HepG2 (cell line): Measurements from ENCODE around the gene SPC24. TPM values are rescaled to one million over a fixed set of nuclear protein-coding genes. Genes with fewer than 3 reads are reported as not detected.

Experiments used
- BCLAF1 ChIP-seq: fragments of 450-650 bp; IDR thresholded peaks from 2 replicates; pipeline ENCODE4 v1.6.1; 2017; ENCODE audit warnings: mild to moderate bottlenecking
- CHD4 ChIP-seq: fragments of 200-600 bp; sonication (generic); IDR thresholded peaks from 2 replicates; pipeline ENCODE4 v1.7.0; 2017; ENCODE audit warnings: mild to moderate bottlenecking, low read length, borderline replicate concordance
- GRHL1 ChIP-seq: sonication (generic); formaldehyde crosslinking; conservative IDR thresholded peaks from 2 replicates; pipeline ENCODE4 v1.8.0; 2022; ENCODE audit warnings: missing genetic modification reagents
- MEIS1 ChIP-seq: sonication (generic); formaldehyde crosslinking; IDR thresholded peaks from 2 replicates; pipeline ENCODE4 v1.9.0; 2021; ENCODE audit warnings: mild to moderate bottlenecking, missing genetic modification reagents, moderate library complexity, borderline replicate concordance
- MEIS2 ChIP-seq: sonication (generic); formaldehyde crosslinking; IDR thresholded peaks from 2 replicates; pipeline ENCODE4 v1.9.0; 2021; ENCODE audit warnings: mild to moderate bottlenecking, missing genetic modification reagents
- MLLT10 ChIP-seq: sonication (generic); formaldehyde crosslinking; IDR thresholded peaks from 2 replicates; pipeline ENCODE4 v1.4.0; 2020; ENCODE audit warnings: missing genetic modification reagents
- NFRKB ChIP-seq: fragments of 450-650 bp; IDR thresholded peaks from 2 replicates; pipeline ENCODE4 v1.6.1; 2017
- SALL2 ChIP-seq: sonication (generic); formaldehyde crosslinking; IDR thresholded peaks from 2 replicates; pipeline ENCODE4 v1.8.1; 2023; ENCODE audit warnings: mild to moderate bottlenecking, missing genetic modification reagents, inconsistent platforms
- TRIM24 ChIP-seq: sonication (generic); formaldehyde crosslinking; IDR thresholded peaks from 2 replicates; pipeline ENCODE4 v1.8.0; 2022; ENCODE audit warnings: mild to moderate bottlenecking, missing genetic modification reagents
- ZMYM2 ChIP-seq: sonication (generic); formaldehyde crosslinking; IDR thresholded peaks from 2 replicates; pipeline ENCODE4 v1.8.0; 2022; ENCODE audit warnings: mild to moderate bottlenecking, missing genetic modification reagents
- ZNF34 ChIP-seq: sonication (generic); formaldehyde crosslinking; IDR thresholded peaks from 2 replicates; pipeline ENCODE4 v1.4.0; 2020; ENCODE audit warnings: mild to moderate bottlenecking, missing genetic modification reagents, borderline replicate concordance
- ZNF556 ChIP-seq: sonication (generic); formaldehyde crosslinking; IDR thresholded peaks from 2 replicates; pipeline ENCODE4 v1.4.0; 2020; ENCODE audit warnings: mild to moderate bottlenecking, missing genetic modification reagents, borderline replicate concordance
- ZNF629 ChIP-seq: sonication (generic); formaldehyde crosslinking; conservative IDR thresholded peaks from 2 replicates; pipeline ENCODE4 v1.5.0; 2020; ENCODE audit warnings: missing genetic modification reagents
- ZNF646 ChIP-seq: sonication (generic); formaldehyde crosslinking; IDR thresholded peaks from 2 replicates; pipeline ENCODE4 v1.9.0; 2021; ENCODE audit warnings: mild to moderate bottlenecking, missing genetic modification reagents
- ZNF770 ChIP-seq: sonication (generic); formaldehyde crosslinking; IDR thresholded peaks from 2 replicates; pipeline ENCODE4 v1.5.0; 2020; ENCODE audit warnings: mild to moderate bottlenecking, missing genetic modification reagents
- polyA plus RNA-seq, 8 experiments: library from polyadenylated mRNA; depleted of rRNA in 3 of 8; stranded (reverse) in 7 of 8; unstranded in 1 of 8; fragments of >200 nt; fragmentation: Illumina TruSeq in 4 of 8; extraction: Trizol in 4 of 8; gene quantifications; 2 replicates each; pipeline versions ENCODE4 v1.2.1 to v1.2.3, GENCODE V29; 2011 to 2016; ENCODE audit warnings: low read depth in 4 of 8, missing spikeins in 1 of 8, mixed read lengths in 1 of 8; ENCODE audit not compliant: insufficient read depth in 1 of 8
- total RNA-seq, 5 experiments: library from RNA; depleted of rRNA; stranded (reverse); fragments of >200 nt; fragmentation: Illumina TruSeq; extraction: Trizol; gene quantifications; 2 replicates each; pipeline ENCODE4 v1.2.3, GENCODE V29; 2016; ENCODE audit warnings: low read depth in 1 of 5

Gene SPC24
- total and polyA plus RNA-seq, 2 of the 13 experiments (the other 11 are each of a cell fraction or from before 2014, with no cell fraction given): 10.0 to 46.2 TPM

- TF ChIP-seq CHD4: peak; percentile 85; the same call in 1 of the 2 replicates
- TF ChIP-seq MLLT10 (CRISPR knock-in tag): no peak
- TF ChIP-seq MEIS1: no peak
- TF ChIP-seq SALL2 (CRISPR knock-in tag): peak; percentile 72
- no peak; the same call in 1 of the 2 replicates for TF ChIP-seq MEIS2 (CRISPR knock-in tag)
- no peak for TF ChIP-seq ZNF646
- no peak for TF ChIP-seq ZMYM2 (CRISPR knock-in tag)
- no peak for TF ChIP-seq NFRKB
- TF ChIP-seq GRHL1 (CRISPR knock-in tag): no peak
- peak; percentile 71 for TF ChIP-seq ZNF770 (CRISPR knock-in tag)
- TF ChIP-seq ZNF34: no peak
- TF ChIP-seq BCLAF1: no peak
- peak; percentile 19; the same call in 1 of the 2 replicates for TF ChIP-seq ZNF556
- peak; percentile 98 for TF ChIP-seq ZNF629
- TF ChIP-seq TRIM24 (CRISPR knock-in tag): no peak
Measured at GRCh38 chr19:11197291-11198174, 42.0 kb upstream of the SPC24 start, which contains the start of gene KANK2 (continued).
